ENCODE data around the gene CCDC77. TPM values are rescaled to one million over a fixed set of nuclear protein-coding genes. Genes with fewer than 3 reads are reported as not detected.

Gene CCDC77
- total RNA-seq, 1 donor from 2014 or later: 7.4 TPM

DNA sequence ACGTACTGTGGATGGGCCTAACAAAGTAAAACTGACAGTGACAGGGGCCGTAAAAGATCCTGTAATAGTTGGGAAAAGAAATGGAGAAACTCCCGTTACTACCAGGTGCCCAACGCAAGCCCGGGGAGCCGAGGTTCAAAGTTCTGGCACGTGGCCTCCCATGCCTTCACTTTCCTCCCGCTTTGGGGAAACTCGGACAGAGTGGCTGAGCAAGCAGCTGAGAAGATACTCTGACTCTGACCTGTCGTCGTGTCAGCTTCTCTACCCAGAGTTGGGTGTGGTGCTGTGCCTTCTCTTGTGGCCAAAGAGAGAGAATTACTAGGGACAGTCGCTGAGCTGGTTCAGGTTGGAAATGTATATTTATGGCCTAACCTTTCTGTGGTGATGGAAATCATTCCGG lies 60.0 kb downstream of the CCDC77 start:
- DNase-seq (no peak), ATAC-seq (no peak)
- Histone ChIP-seq H3K4me1 (peaks cover 22% of the 10 kb centered on the region), H3K27me3 (ENCODE audit: low read depth) (peaks cover 40% of the 10 kb centered on the region), H3K9me3 (no peaks in the 10 kb centered on the region), H3K27ac (no peak overlapping the region), H3K4me3 (peak overlapping the region; percentile 58), H3K36me3 (no peaks in the 10 kb centered on the region)
- intact Hi-C loops (cut with DNase I): no loop called here
- TF ChIP-seq, protein P1, sequence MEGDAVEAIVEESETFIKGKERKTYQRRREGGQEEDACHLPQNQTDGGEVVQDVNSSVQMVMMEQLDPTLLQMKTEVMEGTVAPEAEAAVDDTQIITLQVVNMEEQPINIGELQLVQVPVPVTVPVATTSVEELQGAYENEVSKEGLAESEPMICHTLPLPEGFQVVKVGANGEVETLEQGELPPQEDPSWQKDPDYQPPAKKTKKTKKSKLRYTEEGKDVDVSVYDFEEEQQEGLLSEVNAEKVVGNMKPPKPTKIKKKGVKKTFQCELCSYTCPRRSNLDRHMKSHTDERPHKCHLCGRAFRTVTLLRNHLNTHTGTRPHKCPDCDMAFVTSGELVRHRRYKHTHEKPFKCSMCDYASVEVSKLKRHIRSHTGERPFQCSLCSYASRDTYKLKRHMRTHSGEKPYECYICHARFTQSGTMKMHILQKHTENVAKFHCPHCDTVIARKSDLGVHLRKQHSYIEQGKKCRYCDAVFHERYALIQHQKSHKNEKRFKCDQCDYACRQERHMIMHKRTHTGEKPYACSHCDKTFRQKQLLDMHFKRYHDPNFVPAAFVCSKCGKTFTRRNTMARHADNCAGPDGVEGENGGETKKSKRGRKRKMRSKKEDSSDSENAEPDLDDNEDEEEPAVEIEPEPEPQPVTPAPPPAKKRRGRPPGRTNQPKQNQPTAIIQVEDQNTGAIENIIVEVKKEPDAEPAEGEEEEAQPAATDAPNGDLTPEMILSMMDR (IDR thresholded peaks at IDR 0.05): no peak

DNA sequence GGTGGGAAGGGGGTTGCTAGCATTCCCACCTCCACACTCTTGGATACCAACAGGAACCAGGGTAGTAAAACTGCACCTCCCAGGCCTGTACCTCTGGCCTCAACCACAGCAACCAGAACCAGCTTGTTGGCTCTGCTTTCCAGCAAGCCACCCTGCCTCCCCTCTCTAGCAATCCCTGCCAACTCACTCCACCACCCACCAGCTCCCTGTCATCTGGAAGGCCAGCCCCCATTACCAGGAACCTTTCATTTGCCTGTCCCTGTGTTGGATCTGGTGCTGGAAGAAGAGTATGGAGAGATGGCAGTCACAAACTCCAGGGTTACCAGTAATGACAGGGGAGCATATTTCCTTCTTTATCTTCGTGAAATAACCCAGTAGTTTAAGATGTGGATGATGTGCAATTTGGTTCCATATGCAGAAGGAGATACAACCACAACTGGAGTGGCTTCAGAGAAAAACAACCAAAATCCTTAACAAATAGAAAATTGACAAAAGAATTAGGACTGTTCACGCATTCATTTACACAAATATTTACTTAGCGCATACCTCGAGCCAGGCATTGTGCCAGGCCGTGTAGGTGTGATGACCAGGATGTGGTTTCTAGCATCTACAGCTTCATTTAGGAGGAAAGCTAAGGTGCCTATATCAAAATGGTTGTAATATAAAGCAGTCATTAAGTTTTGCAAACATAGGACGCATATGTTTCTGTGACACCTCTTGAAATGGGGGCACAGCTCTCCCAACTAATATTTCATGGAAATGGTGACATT lies 61.7 kb downstream of the CCDC77 start:
- Histone ChIP-seq H3K9me3 (no peaks in the 10 kb centered on the region), H3K36me3 (no peaks in the 10 kb centered on the region), H3K4me1 (peaks cover 22% of the 10 kb centered on the region), H3K4me3 (no peak overlapping the region), H3K27me3 (ENCODE audit: low read depth) (peaks cover 38% of the 10 kb centered on the region), H3K27ac (no peak overlapping the region)
- intact Hi-C loops (cut with DNase I): no loop called here
- peak; percentile 62 for DNase-seq
- TF ChIP-seq, protein P1 (IDR thresholded peaks at IDR 0.05): no peak
- no peak for ATAC-seq

DNA sequence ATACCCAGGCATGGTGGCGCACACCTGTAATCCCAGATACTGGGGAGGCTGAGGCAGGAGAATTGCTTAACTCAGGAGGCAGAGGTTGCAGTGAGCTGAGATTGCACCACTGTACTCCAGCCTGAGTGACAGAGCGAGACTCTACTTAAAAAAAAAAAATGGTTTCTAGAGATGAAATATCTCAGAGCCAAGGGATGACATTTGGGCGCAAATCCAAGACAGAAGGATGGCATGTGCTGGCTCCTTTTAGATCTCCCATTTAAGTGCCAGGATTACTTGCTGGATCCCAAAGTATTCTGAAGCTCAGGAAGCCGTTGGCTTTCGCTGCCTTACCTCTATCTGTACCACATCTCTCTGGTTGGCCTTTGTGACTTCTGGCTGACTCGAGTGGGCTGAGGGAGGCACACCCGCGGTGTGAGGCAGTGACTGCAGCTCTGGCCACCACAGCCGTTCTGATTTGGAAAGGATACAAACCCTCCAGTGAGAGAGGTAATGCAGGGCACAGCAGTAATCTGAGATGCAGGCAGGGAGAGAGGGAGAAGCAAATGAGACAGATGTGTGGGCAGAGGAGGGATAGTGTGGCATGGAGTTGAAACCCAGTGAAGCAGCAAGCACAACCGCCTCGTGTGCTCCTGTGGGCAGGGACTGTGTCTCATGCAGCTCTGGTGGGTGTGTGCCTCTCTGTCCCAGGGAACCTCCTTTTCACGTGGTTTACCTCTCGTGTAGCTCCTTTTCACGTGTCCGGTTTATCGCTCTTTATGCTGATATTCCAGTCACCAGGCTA lies 63.2 kb downstream of the CCDC77 start:
- ATAC-seq (no peak), DNase-seq (no peak)
- H3K27ac ChIP-seq: peak overlapping the region; percentile 41
- H3K27me3 ChIP-seq (ENCODE audit: low read depth): peaks cover 23% of the 10 kb centered on the region
- no peaks in the 10 kb centered on the region for H3K36me3 ChIP-seq
- TF ChIP-seq, protein P1 (IDR thresholded peaks at IDR 0.05): no peak
- H3K9me3 ChIP-seq: no peaks in the 10 kb centered on the region
- H3K4me3 ChIP-seq: no peak overlapping the region
- peaks cover 14% of the 10 kb centered on the region for H3K4me1 ChIP-seq
- intact Hi-C loops (cut with DNase I): no loop called here

DNA sequence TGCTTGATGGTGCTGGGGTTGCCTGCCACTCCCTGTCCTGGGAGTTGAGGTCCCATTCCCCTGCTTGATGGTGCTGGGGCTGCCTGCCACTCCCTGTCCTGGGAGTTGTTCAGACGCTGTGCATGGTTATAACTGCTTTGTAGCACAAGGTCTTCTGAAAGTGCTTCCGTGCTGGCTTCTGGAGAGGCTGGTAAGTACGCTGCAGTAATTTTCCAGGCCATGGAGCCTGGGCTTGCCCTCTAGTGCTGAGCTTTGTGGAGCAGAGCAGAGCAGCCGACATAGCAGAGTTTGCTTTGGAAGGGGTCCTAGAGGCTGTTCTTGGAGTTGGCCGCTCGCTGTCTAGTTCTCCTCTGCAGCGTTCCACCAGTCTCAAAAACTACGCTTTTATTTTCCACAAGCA lies 64.6 kb downstream of the CCDC77 start:
- ATAC-seq: peak; percentile 57 to 82
- no peaks in the 10 kb centered on the region for H3K9me3 ChIP-seq
- no peak overlapping the region for H3K4me3 ChIP-seq
- no peak for DNase-seq
- peaks cover 7% of the 10 kb centered on the region for H3K4me1 ChIP-seq
- H3K36me3 ChIP-seq: no peaks in the 10 kb centered on the region
- H3K27ac ChIP-seq: peak overlapping the region; percentile 67
- intact Hi-C loops (cut with DNase I): no loop called here
- H3K27me3 ChIP-seq (ENCODE audit: low read depth): peaks cover 16% of the 10 kb centered on the region
- TF ChIP-seq, protein P1 (IDR thresholded peaks at IDR 0.05): no peak

DNA sequence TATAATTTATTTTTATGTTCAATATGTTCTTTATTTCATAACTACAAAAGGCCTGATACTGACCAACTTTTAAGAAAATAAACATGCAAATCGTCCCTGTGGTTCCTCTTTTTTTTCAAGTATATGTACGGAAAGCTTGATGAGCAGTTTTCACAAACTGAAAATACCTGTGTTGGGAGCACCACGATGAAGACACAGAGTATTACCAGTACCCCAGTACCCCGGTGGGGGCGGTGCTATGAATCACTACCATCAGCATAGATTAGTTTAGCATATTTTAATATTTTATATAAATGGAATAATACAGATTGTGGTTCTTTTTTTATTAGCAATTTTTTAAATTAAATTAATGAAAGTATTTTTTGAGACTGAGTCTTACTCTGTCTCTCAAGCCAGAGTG lies 65.3 kb downstream of the CCDC77 start:
- H3K4me1 ChIP-seq: peaks cover 4% of the 10 kb centered on the region
- no peaks in the 10 kb centered on the region for H3K36me3 ChIP-seq
- H3K27me3 ChIP-seq (ENCODE audit: low read depth): peaks cover 9% of the 10 kb centered on the region
- TF ChIP-seq, protein P1 (IDR thresholded peaks at IDR 0.05): no peak
- intact Hi-C loops (cut with DNase I): no loop called here
- no peak overlapping the region for H3K4me3 ChIP-seq
- ATAC-seq (no peak), DNase-seq (no peak)
- peak overlapping the region; percentile 67 for H3K27ac ChIP-seq
- H3K9me3 ChIP-seq: no peaks in the 10 kb centered on the region

Data from lower lobe of right lung (tissue), 2 donors.